ENCODE data around the gene PAFAH2. TPM values are rescaled to one million over a fixed set of nuclear protein-coding genes. Genes with fewer than 3 reads are reported as not detected.

The PAFAH2 gene
- polyA plus RNA-seq, 1 experiment = 11.8 TPM

DNA sequence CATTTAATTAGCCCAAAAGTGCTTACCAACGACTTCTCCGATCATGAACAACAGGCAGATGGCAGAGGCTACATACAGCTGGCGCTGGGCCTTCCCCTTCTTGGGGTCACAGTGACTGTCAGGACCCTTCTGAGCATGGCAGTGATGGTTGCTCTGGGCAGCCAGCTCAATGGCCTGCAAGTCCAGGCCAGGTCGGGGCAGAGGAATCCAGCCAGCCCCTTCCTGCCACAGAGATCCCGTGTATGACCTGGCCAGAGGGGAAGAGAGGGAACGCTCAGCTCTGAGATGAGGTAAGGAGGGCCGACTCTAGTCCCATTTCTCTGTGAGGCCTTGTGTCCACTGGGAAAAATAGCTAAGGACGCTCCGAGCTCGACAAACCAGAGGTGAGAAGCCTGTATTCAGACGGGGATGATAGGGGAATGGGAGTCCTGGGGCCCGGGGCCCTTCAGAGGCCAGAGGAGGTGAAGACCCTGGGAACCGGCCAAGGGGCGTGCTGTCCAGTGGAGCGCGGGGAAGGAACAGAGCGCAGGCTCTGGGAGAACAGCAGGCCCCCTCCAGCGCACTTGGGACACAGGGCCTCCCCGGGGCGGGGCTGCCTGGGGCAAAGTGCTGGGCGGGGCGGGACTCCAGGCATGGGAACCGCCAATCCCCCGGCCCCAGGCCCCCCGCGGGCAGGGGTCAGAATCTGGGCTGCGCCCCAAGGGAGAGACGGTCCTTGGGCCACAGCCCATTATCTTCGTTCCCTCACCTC lies 47.3 kb upstream of the PAFAH2 start:
- POLR2A ChIA-PET = interaction anchor here (0.5 kb wide), 1 partner anchor 9 kb away, joined by 4 read pairs; no protein-coding TSS in a partner anchor
- no peak overlapping the region for H3K27ac ChIP-seq (ENCODE audit: low read depth, low read length)
- CTCF ChIA-PET = interaction anchor here (1.6 kb wide), 2 partner anchors 9 to 10 kb away, joined by 4 to 9 read pairs; no protein-coding TSS in a partner anchor
- no peak for DNase-seq (ENCODE audit: low read depth, low spot score)
- no peaks in the 10 kb centered on the region for H3K9me3 ChIP-seq (ENCODE audit: control insufficient read depth, insufficient read depth, low read length)
- TF ChIP-seq CTCF (IDR thresholded peaks at IDR 0.05; ENCODE audit: low read depth, low read length) = no peak
- H3K27me3 ChIP-seq (ENCODE audit: control insufficient read depth, insufficient read depth, low read length) = peaks cover 81% of the 10 kb centered on the region
- H3K4me3 ChIP-seq (ENCODE audit: low read depth, low read length) = no peak overlapping the region

- no peak for DNase-seq (ENCODE audit: low read depth, low spot score)
- Histone ChIP-seq H3K9me3 (ENCODE audit: control insufficient read depth, insufficient read depth, low read length) (no peaks in the 10 kb centered on the region), H3K27ac (ENCODE audit: low read depth, low read length) (no peak overlapping the region), H3K27me3 (ENCODE audit: control insufficient read depth, insufficient read depth, low read length) (peaks cover 74% of the 10 kb centered on the region), H3K4me3 (ENCODE audit: low read depth, low read length) (no peak overlapping the region)
- ChIA-PET CTCF (interaction anchor here (1.6 kb wide), 2 partner anchors 8 to 10 kb away, joined by 4 to 9 read pairs; no protein-coding TSS in a partner anchor), POLR2A (interaction anchor here (0.5 kb wide), 1 partner anchor 10 kb away, joined by 4 read pairs; no protein-coding TSS in a partner anchor)
- no peak for TF ChIP-seq CTCF (IDR thresholded peaks at IDR 0.05; ENCODE audit: low read depth, low read length)
Observed at GRCh38 chr1:26044414-26044813, 46.6 kb upstream of the PAFAH2 start.

GRCh38 chr1:26043765-26044164 lies 45.9 kb upstream of the PAFAH2 start:
- no peak for TF ChIP-seq CTCF (IDR thresholded peaks at IDR 0.05; ENCODE audit: low read depth, low read length)
- no peaks in the 10 kb centered on the region for H3K9me3 ChIP-seq (ENCODE audit: control insufficient read depth, insufficient read depth, low read length)
- no peak for DNase-seq (ENCODE audit: low read depth, low spot score)
- H3K27ac ChIP-seq (ENCODE audit: low read depth, low read length) = no peak overlapping the region
- ChIA-PET POLR2A (interaction anchor here (0.6 kb wide), 1 partner anchor 151 kb away, joined by 12 read pairs; no protein-coding TSS in a partner anchor), CTCF (interaction anchor here (1.6 kb wide), 1 partner anchor 9 kb away, joined by 4 read pairs; no protein-coding TSS in a partner anchor)
- H3K27me3 ChIP-seq (ENCODE audit: control insufficient read depth, insufficient read depth, low read length) = peaks cover 73% of the 10 kb centered on the region
- no peak overlapping the region for H3K4me3 ChIP-seq (ENCODE audit: low read depth, low read length)

DNA sequence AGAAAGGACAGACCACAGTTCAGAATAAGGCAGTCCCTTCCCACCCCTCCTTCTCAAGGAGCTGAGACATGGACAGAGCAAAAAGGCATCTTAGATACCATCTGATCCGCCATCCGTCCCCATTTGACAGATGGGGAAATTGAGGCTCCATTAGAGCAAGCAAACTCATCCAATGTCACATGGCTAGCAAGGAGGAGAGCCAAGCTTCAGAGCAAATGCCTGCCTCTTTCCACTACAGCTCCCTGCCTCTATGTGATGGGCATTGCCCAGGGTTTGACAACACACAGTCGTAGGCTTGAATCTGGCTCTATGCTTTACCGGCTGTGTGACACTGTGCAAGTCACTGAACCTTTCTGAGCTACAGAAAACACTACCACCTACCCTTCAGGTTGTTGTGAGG lies 44.1 kb upstream of the PAFAH2 start:
- CTCF ChIA-PET = interaction anchor here (0.7 kb wide), 1 partner anchor 100 kb away, joined by 3 read pairs; no protein-coding TSS in a partner anchor
- Histone ChIP-seq H3K27me3 (ENCODE audit: control insufficient read depth, insufficient read depth, low read length) (peaks cover 57% of the 10 kb centered on the region), H3K9me3 (ENCODE audit: control insufficient read depth, insufficient read depth, low read length) (no peaks in the 10 kb centered on the region), H3K27ac (ENCODE audit: low read depth, low read length) (no peak overlapping the region), H3K4me3 (ENCODE audit: low read depth, low read length) (no peak overlapping the region)
- POLR2A ChIA-PET = interaction anchor here (0.6 kb wide), 2 partner anchors 14 to 180 kb away, joined by 5 to 9 read pairs; no protein-coding TSS in a partner anchor
- no peak for DNase-seq (ENCODE audit: low read depth, low spot score)
- no peak for TF ChIP-seq CTCF (IDR thresholded peaks at IDR 0.05; ENCODE audit: low read depth, low read length)

DNA sequence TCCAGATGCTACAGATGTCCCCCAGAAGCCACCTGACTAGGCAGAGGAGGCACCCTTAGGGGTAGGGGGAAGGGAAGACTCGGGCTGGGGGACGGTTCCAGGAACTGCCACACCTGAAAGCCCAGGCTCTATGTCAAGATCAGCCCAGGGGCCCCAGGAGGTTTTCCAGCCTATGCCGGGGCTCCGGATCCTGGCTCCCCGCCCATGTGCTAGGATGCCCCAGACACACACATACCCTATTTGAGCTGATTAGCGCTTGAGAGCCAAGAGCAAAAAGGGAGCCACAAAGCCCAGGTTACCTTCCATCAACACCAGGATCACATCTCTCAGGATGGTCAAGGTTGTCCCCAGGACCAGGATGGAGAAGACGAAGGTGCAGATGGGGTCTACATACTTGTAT lies 43.5 kb upstream of the PAFAH2 start:
- DNase-seq (ENCODE audit: low read depth, low spot score) = no peak
- ChIA-PET CTCF (interaction anchor here (0.7 kb wide), 1 partner anchor 100 kb away, joined by 3 read pairs; no protein-coding TSS in a partner anchor), POLR2A (no interaction called here)
- Histone ChIP-seq H3K27me3 (ENCODE audit: control insufficient read depth, insufficient read depth, low read length) (peaks cover 51% of the 10 kb centered on the region), H3K27ac (ENCODE audit: low read depth, low read length) (no peak overlapping the region), H3K4me3 (ENCODE audit: low read depth, low read length) (no peak overlapping the region), H3K9me3 (ENCODE audit: control insufficient read depth, insufficient read depth, low read length) (no peaks in the 10 kb centered on the region; the same call in 1 of the 2 replicates)
- no peak for TF ChIP-seq CTCF (IDR thresholded peaks at IDR 0.05; ENCODE audit: low read depth, low read length)
